ENCODE results near the gene FARS2.

- TF ChIP-seq ZNF138 (tag by site-specific recombination; IDR thresholded peaks at IDR 0.05; ENCODE audit: borderline replicate concordance) (no peak), PRDM1 (tag by site-specific recombination; IDR thresholded peaks at IDR 0.05) (no peak), ZNF133 (tag by site-specific recombination; IDR thresholded peaks at IDR 0.05) (no peak), CTCF (tag by site-specific recombination; IDR thresholded peaks at IDR 0.05) (no peak), HOXD13 (CRISPR knock-in tag; IDR thresholded peaks at IDR 0.05; ENCODE audit: borderline replicate concordance) (no peak), KLF1 (tag by site-specific recombination; IDR thresholded peaks at IDR 0.05) (no peak), ZNF792 (tag by site-specific recombination; IDR thresholded peaks at IDR 0.05) (no peak), ZNF274 (IDR thresholded peaks at IDR 0.05; ENCODE audit: low read length) (no peak), ZNF274 (tag by site-specific recombination; IDR thresholded peaks at IDR 0.05; ENCODE audit: borderline replicate concordance) (no peak), ZNF221 (tag by site-specific recombination; IDR thresholded peaks at IDR 0.05; ENCODE audit: borderline replicate concordance) (no peak), PBX3 (CRISPR knock-in tag; IDR thresholded peaks at IDR 0.05) (no peak), ZNF76 (tag by site-specific recombination; IDR thresholded peaks at IDR 0.05; ENCODE audit: borderline replicate concordance, low read depth) (no peak), ZNF140 (tag by site-specific recombination; IDR thresholded peaks at IDR 0.05) (no peak)
These were observed 511.3 kb downstream of the FARS2 start for GRCh38 chr6:5772408-5773120.
